ENCODE results near the gene SLC7A8.

DNA sequence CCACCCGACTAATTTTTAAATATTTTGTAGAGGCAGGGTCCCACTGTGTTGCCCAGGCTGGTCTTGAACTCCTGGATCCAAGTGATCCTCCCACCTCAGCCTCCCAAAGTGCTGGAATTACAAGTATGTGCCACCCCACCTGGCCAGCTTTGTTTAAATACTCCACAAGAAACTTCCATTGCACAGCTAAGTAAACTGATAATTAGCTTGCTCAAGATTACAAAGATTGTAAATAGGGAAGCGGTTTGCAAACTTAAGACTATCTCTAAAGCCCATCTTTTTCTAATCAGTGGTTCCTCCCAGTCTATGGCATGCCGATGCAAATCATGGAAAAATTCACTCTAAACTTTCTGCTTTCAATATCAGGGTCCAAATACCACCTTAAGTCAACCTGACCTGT lies 9.7 kb downstream of the SLC7A8 start:
- TF ChIP-seq, protein P1, sequence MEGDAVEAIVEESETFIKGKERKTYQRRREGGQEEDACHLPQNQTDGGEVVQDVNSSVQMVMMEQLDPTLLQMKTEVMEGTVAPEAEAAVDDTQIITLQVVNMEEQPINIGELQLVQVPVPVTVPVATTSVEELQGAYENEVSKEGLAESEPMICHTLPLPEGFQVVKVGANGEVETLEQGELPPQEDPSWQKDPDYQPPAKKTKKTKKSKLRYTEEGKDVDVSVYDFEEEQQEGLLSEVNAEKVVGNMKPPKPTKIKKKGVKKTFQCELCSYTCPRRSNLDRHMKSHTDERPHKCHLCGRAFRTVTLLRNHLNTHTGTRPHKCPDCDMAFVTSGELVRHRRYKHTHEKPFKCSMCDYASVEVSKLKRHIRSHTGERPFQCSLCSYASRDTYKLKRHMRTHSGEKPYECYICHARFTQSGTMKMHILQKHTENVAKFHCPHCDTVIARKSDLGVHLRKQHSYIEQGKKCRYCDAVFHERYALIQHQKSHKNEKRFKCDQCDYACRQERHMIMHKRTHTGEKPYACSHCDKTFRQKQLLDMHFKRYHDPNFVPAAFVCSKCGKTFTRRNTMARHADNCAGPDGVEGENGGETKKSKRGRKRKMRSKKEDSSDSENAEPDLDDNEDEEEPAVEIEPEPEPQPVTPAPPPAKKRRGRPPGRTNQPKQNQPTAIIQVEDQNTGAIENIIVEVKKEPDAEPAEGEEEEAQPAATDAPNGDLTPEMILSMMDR (conservative IDR thresholded peaks at IDR 0.05; ENCODE audit: low read depth, low read length) = no peak
- TF ChIP-seq EZH2phosphoT487 (IDR thresholded peaks at IDR 0.05; ENCODE audit: borderline replicate concordance, low read length) = no peak

Data from PC-3 (cell line).